Liver (tissue), 9 donors: Measurements from ENCODE around the gene SIL1. TPM values are rescaled to one million over a fixed set of nuclear protein-coding genes. Genes with fewer than 3 reads are reported as not detected.

Experiments used
- DNase-seq: peaks from one replicate; pipeline ENCODE4 v3.0.0-alpha.2; 2017; ENCODE audit warnings: low spot score
- H3K27ac ChIP-seq, 2 donors: one replicate each; pipeline ENCODE4 v1.7.0; 2013; ENCODE audit warnings: inconsistent platforms in 2 of 2, low read length in 2 of 2, control low read depth in 1 of 2, low read depth in 1 of 2, mild to moderate bottlenecking in 1 of 2
- H3K27me3 ChIP-seq, 4 donors: one replicate each; pipeline versions ENCODE4 v1.6.1 to v1.7.0; 2013; ENCODE audit warnings: low read length in 3 of 4, inconsistent platforms in 1 of 4, mild to moderate bottlenecking in 1 of 4, moderate library complexity in 1 of 4; ENCODE audit not compliant: control insufficient read depth in 4 of 4, insufficient read depth in 4 of 4
- H3K36me3 ChIP-seq, 4 donors: one replicate each; pipeline versions ENCODE4 v1.6.1 to v1.7.0; 2013; ENCODE audit warnings: low read length in 3 of 4, mild to moderate bottlenecking in 3 of 4, low read depth in 1 of 4, moderate library complexity in 1 of 4; ENCODE audit not compliant: control insufficient read depth in 4 of 4, insufficient read depth in 3 of 4
- H3K4me1 ChIP-seq, 4 donors: one replicate each; pipeline versions ENCODE4 v1.6.1 to v1.7.0; 2013; ENCODE audit warnings: low read length in 3 of 4, mild to moderate bottlenecking in 3 of 4, moderate library complexity in 1 of 4; ENCODE audit not compliant: control insufficient read depth in 4 of 4, insufficient read depth in 4 of 4
- H3K4me3 ChIP-seq, 3 donors: one replicate each; pipeline versions ENCODE4 v1.6.1 to v1.7.0; 2013; ENCODE audit warnings: low read length in 3 of 3, control low read depth in 1 of 3, low read depth in 1 of 3, mild to moderate bottlenecking in 1 of 3
- H3K9ac ChIP-seq, 2 donors: one replicate each; pipeline ENCODE4 v1.7.0; 2013; ENCODE audit warnings: low read length in 2 of 2, mild to moderate bottlenecking in 2 of 2, moderate library complexity in 2 of 2, control low read depth in 1 of 2, low read depth in 1 of 2
- H3K9me3 ChIP-seq, 4 donors: one replicate each; pipeline versions ENCODE4 v1.6.1 to v1.7.0; 2013; ENCODE audit warnings: low read length in 3 of 4; ENCODE audit not compliant: control insufficient read depth in 4 of 4
- CTCF ChIP-seq: fragments of 150-350 bp; IDR thresholded peaks from 2 replicates; pipeline ENCODE4 v1.5.1; 2017; ENCODE audit warnings: improper control_type of control experiment, low read depth, low read length; ENCODE audit not compliant: missing input control
- EGR1 ChIP-seq, 2 donors: IDR thresholded peaks; 2 replicates each; pipeline ENCODE4 v1.6.1; 2016 to 2018; ENCODE audit warnings: antibody characterized with exemption in 2 of 2, low read depth in 2 of 2
- FOXA1 ChIP-seq: IDR thresholded peaks from 2 replicates; pipeline ENCODE4 v1.6.1; 2016; ENCODE audit warnings: antibody characterized with exemption
- FOXA2 ChIP-seq: IDR thresholded peaks from 2 replicates; pipeline ENCODE4 v1.6.1; 2016; ENCODE audit warnings: antibody characterized with exemption
- GABPA ChIP-seq, 2 donors: IDR thresholded peaks in 1 of 2; conservative IDR thresholded peaks in 1 of 2; 2 replicates each; pipeline ENCODE4 v1.6.1; 2016; ENCODE audit warnings: antibody characterized with exemption in 2 of 2, mild to moderate bottlenecking in 1 of 2, moderate library complexity in 1 of 2
- HNF4A ChIP-seq, 2 donors: conservative IDR thresholded peaks; 2 replicates each; pipeline ENCODE4 v1.6.1; 2016; ENCODE audit warnings: antibody characterized with exemption in 2 of 2, mild to moderate bottlenecking in 2 of 2
- HNF4G ChIP-seq: IDR thresholded peaks from 2 replicates; pipeline ENCODE4 v1.6.1; 2016; ENCODE audit warnings: antibody characterized with exemption
- JUND ChIP-seq, 2 donors: IDR thresholded peaks; 2 replicates each; pipeline ENCODE4 v1.6.1; 2016; ENCODE audit warnings: antibody characterized with exemption in 2 of 2
- MAX ChIP-seq: IDR thresholded peaks from 2 replicates; pipeline ENCODE4 v1.6.1; 2016; ENCODE audit warnings: antibody characterized with exemption
- NR2F2 ChIP-seq: IDR thresholded peaks from 2 replicates; pipeline ENCODE4 v1.6.1; 2016; ENCODE audit warnings: antibody characterized with exemption
- RAD21 ChIP-seq, 2 donors: IDR thresholded peaks; 2 replicates each; pipeline ENCODE4 v1.6.1; 2016; ENCODE audit warnings: antibody characterized with exemption in 2 of 2, mild to moderate bottlenecking in 2 of 2
- RXRA ChIP-seq, 2 donors: IDR thresholded peaks; 2 replicates each; pipeline ENCODE4 v1.6.1; 2017 to 2018; ENCODE audit warnings: antibody characterized with exemption in 2 of 2, mild to moderate bottlenecking in 1 of 2
- SP1 ChIP-seq: IDR thresholded peaks from 2 replicates; pipeline ENCODE4 v1.6.1; 2018; ENCODE audit warnings: antibody characterized with exemption, mild to moderate bottlenecking
- TAF1 ChIP-seq: conservative IDR thresholded peaks from 2 replicates; pipeline ENCODE4 v1.6.1; 2016; ENCODE audit warnings: antibody characterized with exemption, mild to moderate bottlenecking
- YY1 ChIP-seq: IDR thresholded peaks from 2 replicates; pipeline ENCODE4 v1.6.1; 2016; ENCODE audit warnings: antibody characterized with exemption, mild to moderate bottlenecking
- WGBS: extraction: QIAGEN DNeasy Blood & Tissue Kit; methylation state at CpG from one replicate; pipeline ENCODE4 v1.1.7; 2013; 5-methylcytosine and 5-hydroxymethylcytosine counted together
- polyA plus RNA-seq, 2 donors: library from polyadenylated mRNA; stranded (reverse) in 1 of 2; unstranded in 1 of 2; fragments of 200-250 nt in 1 of 2; fragments of >200 nt in 1 of 2; fragmentation: Nextera tagmentation in 1 of 2; extraction: Ambion mirVana in 1 of 2; gene quantifications; one replicate each; pipeline versions ENCODE4 v1.2.1 to v1.2.3, GENCODE V29; 2013 to 2015
- total RNA-seq, 2 donors: library from RNA; depleted of rRNA; stranded (reverse); fragments of >200 nt; gene quantifications; one replicate each; pipeline ENCODE4 v1.2.3, GENCODE V29; 2014
- TF ChIP-seq, protein P1 (sequence below): IDR thresholded peaks from 2 replicates; pipeline ENCODE4 v1.6.1; 2016; ENCODE audit warnings: antibody characterized with exemption
- TF ChIP-seq, protein P2 (sequence below): IDR thresholded peaks from 2 replicates; pipeline ENCODE4 v1.6.1; 2016; ENCODE audit warnings: antibody characterized with exemption, mild to moderate bottlenecking
- TF ChIP-seq, protein P3 (sequence below): IDR thresholded peaks from 2 replicates; pipeline ENCODE4 v1.6.1; 2016; ENCODE audit warnings: antibody characterized with exemption
- donor health status: healthy.
- donor health status: healthy.
- donor health status: healthy.
- donor health status: healthy.
- donor health status: healthy.

SIL1 gene
- total and polyA plus RNA-seq, 4 donors, result 38.1 to 95.1 (median 76.2) TPM

DNA sequence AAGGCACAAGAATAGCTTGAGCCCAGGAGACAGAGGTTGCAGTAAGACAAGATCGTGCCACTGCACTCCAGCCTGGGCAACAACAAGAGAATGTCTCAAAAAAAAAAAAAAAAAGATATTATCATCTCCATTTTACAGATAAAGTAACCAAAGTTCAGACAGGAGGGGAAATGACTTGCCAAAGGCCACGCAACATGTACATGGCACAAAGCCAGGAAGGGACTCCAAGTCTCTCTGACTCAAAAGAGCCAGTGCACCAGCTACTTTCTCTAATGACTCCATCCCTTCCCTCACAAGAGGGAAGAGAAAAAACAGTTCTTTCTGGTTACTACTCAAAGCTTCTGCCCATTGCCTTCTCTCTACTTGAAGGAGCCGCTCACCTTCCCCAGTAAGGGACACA, 34.1 kb downstream of the SIL1 start:
- Histone ChIP-seq H3K27ac (no peak overlapping the region), H3K9ac (no peak overlapping the region), H3K4me3 (no peak overlapping the region), H3K9me3 (no peaks in the 10 kb centered on the region), H3K4me1 (no peaks in the 10 kb centered on the region), H3K27me3 (no peaks in the 10 kb centered on the region), H3K36me3 (no peaks in the 10 kb centered on the region)
- DNase-seq, result no peak
- 86% methylated on average over 3 of the region's 3 CpGs for WGBS
- TF ChIP-seq NR2F2 (no peak), JUND (IDR thresholded peaks at IDR 0.05) (no peak), MAX (no peak), RAD21 (IDR thresholded peaks at IDR 0.05) (no peak), SP1 (no peak), EGR1 (IDR thresholded peaks at IDR 0.05; ENCODE audit: low read depth in 2 of 2) (no peak), YY1 (no peak), GABPA (IDR thresholded peaks at IDR 0.05 in 1 of 2, conservative IDR thresholded peaks at IDR 0.05 in 1 of 2) (no peak), CTCF (no peak), HNF4A (conservative IDR thresholded peaks at IDR 0.05) (no peak), TAF1 (no peak), HNF4G (no peak), FOXA1 (no peak), FOXA2 (no peak), RXRA (IDR thresholded peaks at IDR 0.05) (no peak)
- TF ChIP-seq, protein P1, sequence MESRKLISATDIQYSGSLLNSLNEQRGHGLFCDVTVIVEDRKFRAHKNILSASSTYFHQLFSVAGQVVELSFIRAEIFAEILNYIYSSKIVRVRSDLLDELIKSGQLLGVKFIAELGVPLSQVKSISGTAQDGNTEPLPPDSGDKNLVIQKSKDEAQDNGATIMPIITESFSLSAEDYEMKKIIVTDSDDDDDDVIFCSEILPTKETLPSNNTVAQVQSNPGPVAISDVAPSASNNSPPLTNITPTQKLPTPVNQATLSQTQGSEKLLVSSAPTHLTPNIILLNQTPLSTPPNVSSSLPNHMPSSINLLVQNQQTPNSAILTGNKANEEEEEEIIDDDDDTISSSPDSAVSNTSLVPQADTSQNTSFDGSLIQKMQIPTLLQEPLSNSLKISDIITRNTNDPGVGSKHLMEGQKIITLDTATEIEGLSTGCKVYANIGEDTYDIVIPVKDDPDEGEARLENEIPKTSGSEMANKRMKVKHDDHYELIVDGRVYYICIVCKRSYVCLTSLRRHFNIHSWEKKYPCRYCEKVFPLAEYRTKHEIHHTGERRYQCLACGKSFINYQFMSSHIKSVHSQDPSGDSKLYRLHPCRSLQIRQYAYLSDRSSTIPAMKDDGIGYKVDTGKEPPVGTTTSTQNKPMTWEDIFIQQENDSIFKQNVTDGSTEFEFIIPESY, result no peak
- TF ChIP-seq, protein P2, sequence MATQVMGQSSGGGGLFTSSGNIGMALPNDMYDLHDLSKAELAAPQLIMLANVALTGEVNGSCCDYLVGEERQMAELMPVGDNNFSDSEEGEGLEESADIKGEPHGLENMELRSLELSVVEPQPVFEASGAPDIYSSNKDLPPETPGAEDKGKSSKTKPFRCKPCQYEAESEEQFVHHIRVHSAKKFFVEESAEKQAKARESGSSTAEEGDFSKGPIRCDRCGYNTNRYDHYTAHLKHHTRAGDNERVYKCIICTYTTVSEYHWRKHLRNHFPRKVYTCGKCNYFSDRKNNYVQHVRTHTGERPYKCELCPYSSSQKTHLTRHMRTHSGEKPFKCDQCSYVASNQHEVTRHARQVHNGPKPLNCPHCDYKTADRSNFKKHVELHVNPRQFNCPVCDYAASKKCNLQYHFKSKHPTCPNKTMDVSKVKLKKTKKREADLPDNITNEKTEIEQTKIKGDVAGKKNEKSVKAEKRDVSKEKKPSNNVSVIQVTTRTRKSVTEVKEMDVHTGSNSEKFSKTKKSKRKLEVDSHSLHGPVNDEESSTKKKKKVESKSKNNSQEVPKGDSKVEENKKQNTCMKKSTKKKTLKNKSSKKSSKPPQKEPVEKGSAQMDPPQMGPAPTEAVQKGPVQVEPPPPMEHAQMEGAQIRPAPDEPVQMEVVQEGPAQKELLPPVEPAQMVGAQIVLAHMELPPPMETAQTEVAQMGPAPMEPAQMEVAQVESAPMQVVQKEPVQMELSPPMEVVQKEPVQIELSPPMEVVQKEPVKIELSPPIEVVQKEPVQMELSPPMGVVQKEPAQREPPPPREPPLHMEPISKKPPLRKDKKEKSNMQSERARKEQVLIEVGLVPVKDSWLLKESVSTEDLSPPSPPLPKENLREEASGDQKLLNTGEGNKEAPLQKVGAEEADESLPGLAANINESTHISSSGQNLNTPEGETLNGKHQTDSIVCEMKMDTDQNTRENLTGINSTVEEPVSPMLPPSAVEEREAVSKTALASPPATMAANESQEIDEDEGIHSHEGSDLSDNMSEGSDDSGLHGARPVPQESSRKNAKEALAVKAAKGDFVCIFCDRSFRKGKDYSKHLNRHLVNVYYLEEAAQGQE, result no peak
- TF ChIP-seq, protein P3, sequence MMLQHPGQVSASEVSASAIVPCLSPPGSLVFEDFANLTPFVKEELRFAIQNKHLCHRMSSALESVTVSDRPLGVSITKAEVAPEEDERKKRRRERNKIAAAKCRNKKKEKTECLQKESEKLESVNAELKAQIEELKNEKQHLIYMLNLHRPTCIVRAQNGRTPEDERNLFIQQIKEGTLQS, result no peak

DNA sequence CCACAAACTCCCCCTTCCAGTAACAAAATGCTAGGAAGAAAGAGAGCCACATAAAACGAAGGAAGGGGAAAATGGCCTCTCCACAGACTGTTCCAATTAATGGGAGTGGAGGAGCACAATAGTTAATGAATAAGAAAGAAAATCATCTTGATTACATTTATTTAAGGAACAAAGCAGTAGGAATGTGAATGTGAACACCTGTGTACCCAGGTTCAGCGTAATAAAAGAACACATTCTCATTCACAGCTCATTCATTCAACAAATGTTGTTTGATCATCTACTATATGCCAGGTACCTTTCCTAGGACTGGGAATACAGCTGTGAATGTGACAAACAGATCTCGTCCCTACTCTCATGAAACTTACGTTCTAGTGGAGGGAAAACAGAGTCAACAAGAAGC, 35.7 kb downstream of the SIL1 start:
- DNase-seq, result no peak
- Histone ChIP-seq H3K4me3 (no peak overlapping the region), H3K36me3 (no peaks in the 10 kb centered on the region), H3K9ac (no peak overlapping the region), H3K9me3 (no peaks in the 10 kb centered on the region), H3K27ac (no peak overlapping the region), H3K4me1 (no peaks in the 10 kb centered on the region), H3K27me3 (no peaks in the 10 kb centered on the region)
- TF ChIP-seq HNF4A (conservative IDR thresholded peaks at IDR 0.05) (no peak), SP1 (no peak), MAX (no peak), GABPA (IDR thresholded peaks at IDR 0.05 in 1 of 2, conservative IDR thresholded peaks at IDR 0.05 in 1 of 2) (no peak)
- TF ChIP-seq, protein P2, result no peak
- WGBS, result 88% methylated on average over 4 of the region's 4 CpGs
